ENCODE data around the gene CHAD. TPM values are rescaled to one million over a fixed set of nuclear protein-coding genes. Genes with fewer than 3 reads are reported as not detected.

Gene CHAD
- total and polyA plus RNA-seq, 2 donors (not counting 1 experiment from before 2014, with no cell fraction given), result 3.5 to 4.4 TPM

GRCh38 chr17:50467114-50467854 lies 1.4 kb downstream of the CHAD start:
- H3K27ac Mint-ChIP-seq, result peak overlapping the region; percentile 74
- H3K4me1 Mint-ChIP-seq, result peaks cover 45% of the 10 kb centered on the region
- DNase-seq (no peak), ATAC-seq (ENCODE audit: low read depth) (no peak)
- Histone ChIP-seq H3K79me2 (ENCODE audit: control insufficient read depth, insufficient read depth, low read length) (no peaks in the 10 kb centered on the region), H3K4me1 (ENCODE audit: control insufficient read depth in 2 of 2, insufficient read depth in 2 of 2, low read length in 2 of 2) (peaks cover 14 to 43% of the 10 kb centered on the region in 2 donors), H3K27ac (ENCODE audit: low read length in 2 of 2) (peak overlapping the region in 1 of 2 donors; percentile 59), H2AFZ (ENCODE audit: insufficient read depth, low read depth, low read length, poor library complexity, severe bottlenecking) (no peak overlapping the region), H3K4me3 (ENCODE audit: control extremely low read depth in 1 of 5, extremely low read depth in 1 of 5, insufficient read depth in 1 of 5, low read depth in 2 of 5, low read length in 4 of 5) (no peak overlapping the region), H3K9me3 (ENCODE audit: control extremely low read depth in 1 of 3, control insufficient read depth in 2 of 3, insufficient read depth in 1 of 3, low read length in 2 of 3) (peaks cover 0 to 23% (median 0%) of the 10 kb centered on the region in 3 donors), H3K36me3 (replicated peaks in 1 of 2; ENCODE audit: control extremely low read depth in 1 of 2, control insufficient read depth in 1 of 2, extremely low read depth in 1 of 2, insufficient read depth in 2 of 2, low read length in 1 of 2) (peaks cover 0 to 7% of the 10 kb centered on the region in 2 experiments), H3K4me2 (replicated peaks; ENCODE audit: low read depth, low read length, poor library complexity, severe bottlenecking) (peak overlapping the region; percentile 40), H3K27me3 (replicated peaks in 1 of 4; ENCODE audit: control extremely low read depth in 1 of 4, control insufficient read depth in 3 of 4, insufficient read depth in 4 of 4, low read length in 3 of 4) (peaks cover 0 to 29% (median 10%) of the 10 kb centered on the region in 4 experiments), H4K20me1 (ENCODE audit: control insufficient read depth, insufficient read depth, low read length, poor library complexity, severe bottlenecking) (no peaks in the 10 kb centered on the region), H3K9ac (ENCODE audit: low read length) (no peak overlapping the region)
- TF ChIP-seq CTCF (IDR thresholded peaks at IDR 0.05) (no peak), EZH2 (IDR thresholded peaks at IDR 0.05; ENCODE audit: borderline replicate concordance, insufficient read depth, low read depth, low read length, poor library complexity, severe bottlenecking) (no peak)
- peak overlapping the region; percentile 77 for H3K4me3 Mint-ChIP-seq
- peaks cover 5% of the 10 kb centered on the region for H3K27me3 Mint-ChIP-seq
- POLR2A ChIA-PET, result interaction anchor here (1.2 kb wide), 1 partner anchor 12 kb away, joined by 3 read pairs; the partner anchor contains the start of gene RSAD1
- intact Hi-C loops (cut with micrococcal nuclease), result no loop called here
- 78% methylated on average over 7 of the region's 7 CpGs for WGBS (ENCODE audit: insufficient coverage)
- no peaks in the 10 kb centered on the region for H3K9me3 Mint-ChIP-seq (ENCODE audit: insufficient read depth)
- CTCF ChIA-PET, result interaction anchor here (0.7 to 3.2 kb wide), 3 partner anchors 11 to 70 kb away, joined by 3 to 13 read pairs (median 3); partner anchors contain the start of genes LRRC59 and RSAD1
